ENCODE data around the gene TNFRSF1A. TPM values are rescaled to one million over a fixed set of nuclear protein-coding genes. Genes with fewer than 3 reads are reported as not detected.

Gene TNFRSF1A
- total RNA-seq, 1 donor from 2014 or later: 79.1 TPM

- Mint-ChIP-seq H3K9me3 (no peaks in the 10 kb centered on the region), H3K36me3 (peaks cover 9% of the 10 kb centered on the region), H3K4me3 (no peak overlapping the region), H3K4me1 (ENCODE audit: unreplicated experiment) (peaks cover 3% of the 10 kb centered on the region), H3K27me3 (no peaks in the 10 kb centered on the region), H3K27ac (no peak overlapping the region)
- no peak for TF ChIP-seq CTCF (conservative IDR thresholded peaks at IDR 0.05)
- DNase-seq (ENCODE audit: extremely low spot score, unreplicated experiment): no peak
These were observed 13.9 kb upstream of the TNFRSF1A start for GRCh38 chr12:6355491-6356373.

- no peaks in the 10 kb centered on the region for H3K9me3 Mint-ChIP-seq
- H3K27ac Mint-ChIP-seq: peak overlapping the region; percentile 46
- H3K4me1 Mint-ChIP-seq (ENCODE audit: unreplicated experiment): peaks cover 3% of the 10 kb centered on the region
- peaks cover 9% of the 10 kb centered on the region for H3K36me3 Mint-ChIP-seq
- no peaks in the 10 kb centered on the region for H3K27me3 Mint-ChIP-seq
- H3K4me3 Mint-ChIP-seq: no peak overlapping the region
- DNase-seq (ENCODE audit: extremely low spot score, unreplicated experiment): no peak
- TF ChIP-seq CTCF (conservative IDR thresholded peaks at IDR 0.05): no peak
These were observed 12.9 kb upstream of the TNFRSF1A start for GRCh38 chr12:6354495-6355393.

GRCh38 chr12:6352193-6353173, 10.6 kb upstream of the TNFRSF1A start:
- H3K4me3 Mint-ChIP-seq: no peak overlapping the region

GRCh38 chr12:6351622-6352021, 9.7 kb upstream of the TNFRSF1A start:
- no peaks in the 10 kb centered on the region for H3K9me3 Mint-ChIP-seq
- no peaks in the 10 kb centered on the region for H3K27me3 Mint-ChIP-seq
- peaks cover 8% of the 10 kb centered on the region for H3K36me3 Mint-ChIP-seq

More at GRCh38 chr12:6352193-6353173, 10.6 kb upstream of the TNFRSF1A start:
- H3K4me1 Mint-ChIP-seq (ENCODE audit: unreplicated experiment): peaks cover 3% of the 10 kb centered on the region
- no peaks in the 10 kb centered on the region for H3K9me3 Mint-ChIP-seq
- peaks cover 6% of the 10 kb centered on the region for H3K36me3 Mint-ChIP-seq
- TF ChIP-seq CTCF (conservative IDR thresholded peaks at IDR 0.05): no peak
- H3K27me3 Mint-ChIP-seq: no peaks in the 10 kb centered on the region
- H3K27ac Mint-ChIP-seq: no peak overlapping the region
- DNase-seq (ENCODE audit: extremely low spot score, unreplicated experiment): no peak

More at GRCh38 chr12:6351622-6352021, 9.7 kb upstream of the TNFRSF1A start:
- Mint-ChIP-seq H3K27ac (no peak overlapping the region), H3K4me3 (no peak overlapping the region), H3K4me1 (ENCODE audit: unreplicated experiment) (peaks cover 3% of the 10 kb centered on the region)
- no peak for DNase-seq (ENCODE audit: extremely low spot score, unreplicated experiment)
- TF ChIP-seq CTCF (conservative IDR thresholded peaks at IDR 0.05): no peak
